Ammon's horn (tissue), 1 donor: ENCODE measurements around the gene CNTLN.
"Not testable (repeated sequence)": the region's sequence is repeated elsewhere in the genome, so short reads cannot be mapped to it uniquely, and the experiment has no call there.

Experiments used
- DNase-seq: peaks from one replicate; pipeline ENCODE4 v3.0.0-alpha.2; 2016; ENCODE audit warnings: low spot score

Gene CNTLN

GRCh38 chr9:17134396-17135294, at the start of gene CNTLN:
Gene CNTLN (plus strand): TSS chr9:17135040. CDS start chr9:17135066, 26 bp downstream.
- DNase-seq, result peak; percentile 86

GRCh38 chr9:17088566-17088965, 46.3 kb upstream of the CNTLN start:
- no peak for DNase-seq

- DNase-seq, result no peak
Observed at GRCh38 chr9:17090041-17090440, 44.8 kb upstream of the CNTLN start.

- peak; percentile 15 for DNase-seq
Observed at GRCh38 chr9:17116400-17116837, 18.4 kb upstream of the CNTLN start.

GRCh38 chr9:17117372-17117771, 17.5 kb upstream of the CNTLN start:
- no peak for DNase-seq

- DNase-seq, result no peak
Observed at GRCh38 chr9:17120203-17120602, 14.6 kb upstream of the CNTLN start.

GRCh38 chr9:17121264-17121663, 13.6 kb upstream of the CNTLN start:
- DNase-seq, result no peak

GRCh38 chr9:17130291-17130690, 4.5 kb upstream of the CNTLN start:
- no peak for DNase-seq

- no peak for DNase-seq
Observed at GRCh38 chr9:17130725-17131124, 4.1 kb upstream of the CNTLN start.

GRCh38 chr9:17131494-17131893, 3.3 kb upstream of the CNTLN start:
- DNase-seq, result no peak

GRCh38 chr9:17135295-17136160, 688 bp downstream of the CNTLN start:
- DNase-seq, result peak; percentile 50

GRCh38 chr9:17137566-17137965, 2.7 kb downstream of the CNTLN start:
- no peak for DNase-seq

GRCh38 chr9:17138503-17138902, 3.7 kb downstream of the CNTLN start:
- DNase-seq, result no peak

GRCh38 chr9:17140418-17140817, 5.6 kb downstream of the CNTLN start:
- DNase-seq, result no peak

- no peak for DNase-seq
Observed at GRCh38 chr9:17148324-17148723, 13.5 kb downstream of the CNTLN start.

GRCh38 chr9:17159469-17159868, 24.6 kb downstream of the CNTLN start:
- no peak for DNase-seq

- no peak for DNase-seq
Observed at GRCh38 chr9:17160327-17160726, 25.5 kb downstream of the CNTLN start.

GRCh38 chr9:17165764-17166163, 30.9 kb downstream of the CNTLN start:
- DNase-seq, result no peak

GRCh38 chr9:17166346-17166745, 31.5 kb downstream of the CNTLN start:
- no peak for DNase-seq

- DNase-seq, result no peak
Observed at GRCh38 chr9:17171309-17172094, 36.7 kb downstream of the CNTLN start.

GRCh38 chr9:17177496-17177895, 42.7 kb downstream of the CNTLN start:
- DNase-seq, result not testable (repeated sequence)

GRCh38 chr9:17185481-17186029, 50.7 kb downstream of the CNTLN start:
- no peak for DNase-seq
